ENCODE results near the gene UNKL.

- TF ChIP-seq, protein P1, sequence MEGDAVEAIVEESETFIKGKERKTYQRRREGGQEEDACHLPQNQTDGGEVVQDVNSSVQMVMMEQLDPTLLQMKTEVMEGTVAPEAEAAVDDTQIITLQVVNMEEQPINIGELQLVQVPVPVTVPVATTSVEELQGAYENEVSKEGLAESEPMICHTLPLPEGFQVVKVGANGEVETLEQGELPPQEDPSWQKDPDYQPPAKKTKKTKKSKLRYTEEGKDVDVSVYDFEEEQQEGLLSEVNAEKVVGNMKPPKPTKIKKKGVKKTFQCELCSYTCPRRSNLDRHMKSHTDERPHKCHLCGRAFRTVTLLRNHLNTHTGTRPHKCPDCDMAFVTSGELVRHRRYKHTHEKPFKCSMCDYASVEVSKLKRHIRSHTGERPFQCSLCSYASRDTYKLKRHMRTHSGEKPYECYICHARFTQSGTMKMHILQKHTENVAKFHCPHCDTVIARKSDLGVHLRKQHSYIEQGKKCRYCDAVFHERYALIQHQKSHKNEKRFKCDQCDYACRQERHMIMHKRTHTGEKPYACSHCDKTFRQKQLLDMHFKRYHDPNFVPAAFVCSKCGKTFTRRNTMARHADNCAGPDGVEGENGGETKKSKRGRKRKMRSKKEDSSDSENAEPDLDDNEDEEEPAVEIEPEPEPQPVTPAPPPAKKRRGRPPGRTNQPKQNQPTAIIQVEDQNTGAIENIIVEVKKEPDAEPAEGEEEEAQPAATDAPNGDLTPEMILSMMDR (IDR thresholded peaks at IDR 0.05), result no peak
- no peak for TF ChIP-seq POLR2AphosphoS5 (IDR thresholded peaks at IDR 0.05)
- no peak for TF ChIP-seq POLR2A (IDR thresholded peaks at IDR 0.05)
These were observed 34.3 kb downstream of the UNKL start for GRCh38 chr16:1380195-1380594.
